HepG2 (cell line): ENCODE results near the gene MARCHF2. TPM values are rescaled to one million over a fixed set of nuclear protein-coding genes. Genes with fewer than 3 reads are reported as not detected.

Experiments used
- ATAC-seq: fragments of 200-7000 bp; cut with Tn5 transposase; 3 replicates; pipeline ENCODE4 v1.9.1; 2020; ENCODE audit warnings: mild to moderate bottlenecking, moderate library complexity
- BruUV-seq: library from RNA; stranded (reverse); fragments of 400-500 nt; replicated peaks from 2 replicates; lab custom pipeline; 2021; lab: Mats Ljungman, UMichigan
- CTCF ChIA-PET: fragments of 300-600 bp; formaldehyde crosslinking; extraction: SDS; loops from one replicate; lab custom pipeline; 2021; ENCODE audit warnings: low total read pairs, inconsistent platforms, low intra/inter-chr PET ratio; lab: Yijun Ruan, JAX
- POLR2A ChIA-PET: fragments of 350-600 bp; sonication (Branson Sonifier 250); formaldehyde crosslinking; loops from one replicate; lab custom pipeline; 2020; ENCODE audit warnings: antibody characterized with exemption, inconsistent platforms; lab: Yijun Ruan, JAX
- DNase-seq: peaks from one replicate; pipeline ENCODE4 v3.0.0-alpha.2; 2015; ENCODE audit warnings: low spot score
- FAIRE-seq: peaks from 3 replicates; lab custom pipeline; 2011; peaks lifted over from hg19 to GRCh38; lab: Jason Lieb, UNC
- H2AFZ ChIP-seq: one replicate; pipeline ENCODE4 v1.6.1; 2011; ENCODE audit warnings: low read length, inconsistent platforms
- H3K27ac ChIP-seq: fragments of 300-600 bp; 3 replicates; pipeline ENCODE4 v1.8.0; 2011; ENCODE audit warnings: mixed run types, mild to moderate bottlenecking, mixed read lengths, low read length, inconsistent platforms; ENCODE audit not compliant: insufficient read depth; ENCODE audit errors: extremely low read length
- H3K27me3 ChIP-seq, 2 experiments: fragments of 200-600 bp in 1 of 2; 2 replicates in 1 of 2; 3 replicates in 1 of 2; pipeline versions ENCODE4 v1.6.0 to v1.8.0; 2011; ENCODE audit warnings: low read length in 2 of 2, mild to moderate bottlenecking in 2 of 2, moderate library complexity in 2 of 2, inconsistent platforms in 1 of 2; ENCODE audit not compliant: insufficient read depth in 2 of 2, control insufficient read depth in 1 of 2
- H3K36me3 ChIP-seq, 2 experiments: fragments of 200-600 bp in 1 of 2; replicated peaks in 1 of 2; 2 replicates in 1 of 2; 3 replicates in 1 of 2; pipeline versions ENCODE4 v1.5.1 to v1.8.0; 2011; ENCODE audit warnings: low read length in 2 of 2, inconsistent platforms in 1 of 2; ENCODE audit not compliant: insufficient read depth in 2 of 2, control insufficient read depth in 1 of 2
- H3K4me1 ChIP-seq: 2 replicates; pipeline ENCODE4 v1.5.1; 2012; ENCODE audit warnings: low read length, inconsistent platforms; ENCODE audit not compliant: insufficient read depth
- H3K4me2 ChIP-seq: 2 replicates; pipeline ENCODE4 v1.6.0; 2011; ENCODE audit warnings: low read depth, low read length, inconsistent platforms
- H3K4me3 ChIP-seq, 3 experiments: fragments of 200-600 bp in 1 of 3; sonication (generic), shearing (Covaris generic) in 1 of 3; replicated peaks in 1 of 3; 2 replicates each; pipeline ENCODE4 v1.5.1; 2011 to 2016; ENCODE audit warnings: low read length in 3 of 3, inconsistent platforms in 2 of 3, low read depth in 2 of 3, mild to moderate bottlenecking in 2 of 3, control low read depth in 1 of 3, mixed read lengths in 1 of 3; ENCODE audit not compliant: insufficient read depth in 1 of 3
- H3K79me2 ChIP-seq: one replicate; pipeline ENCODE4 v1.6.1; 2011; ENCODE audit warnings: low read length, inconsistent platforms; ENCODE audit not compliant: insufficient read depth
- H3K9ac ChIP-seq: 2 replicates; pipeline ENCODE4 v1.6.0; 2011; ENCODE audit warnings: mild to moderate bottlenecking, low read depth, low read length, inconsistent platforms; ENCODE audit not compliant: insufficient read depth
- H3K9me3 ChIP-seq: 2 replicates; pipeline ENCODE4 v1.5.1; 2012; ENCODE audit warnings: mild to moderate bottlenecking, low read length
- H4K20me1 ChIP-seq: 2 replicates; pipeline ENCODE4 v1.6.0; 2011; ENCODE audit warnings: inconsistent platforms, mild to moderate bottlenecking, low read length, moderate library complexity; ENCODE audit not compliant: insufficient read depth
- AGO2 ChIP-seq: fragments of 200-400 bp; formaldehyde crosslinking; optimal IDR thresholded peaks from 2 replicates; pipeline ENCODE3; 2017; ENCODE audit warnings: mild to moderate bottlenecking, low read depth, low read length, moderate library complexity
- BCL3 ChIP-seq: sonication (generic); formaldehyde crosslinking; IDR thresholded peaks from 2 replicates; pipeline ENCODE4 v1.5.1; 2020; ENCODE audit warnings: mild to moderate bottlenecking, missing genetic modification reagents, moderate library complexity
- ELF1 ChIP-seq: sonication (generic); formaldehyde crosslinking; IDR thresholded peaks from 2 replicates; pipeline ENCODE4 v1.4.0; 2020; ENCODE audit warnings: missing genetic modification reagents
- SMYD3 ChIP-seq: sonication (generic); formaldehyde crosslinking; IDR thresholded peaks from 2 replicates; pipeline ENCODE4 v1.8.1; 2023; ENCODE audit warnings: mild to moderate bottlenecking, missing genetic modification reagents
- ZFP1 ChIP-seq: IDR thresholded peaks from 2 replicates; pipeline ENCODE4 v1.6.1; 2016
- ZNF597 ChIP-seq: sonication (generic); formaldehyde crosslinking; IDR thresholded peaks from 2 replicates; pipeline ENCODE4 v1.5.0; 2020; ENCODE audit warnings: missing genetic modification reagents
- WGBS: methylation state at CpG from one replicate; pipeline ENCODE4 v1.1.6; 2017; ENCODE audit warnings: low lambda C conversion rate; 5-methylcytosine and 5-hydroxymethylcytosine counted together
- in situ Hi-C: cut with HindIII; loops from 2 replicates; pipeline ENCODE4 v1.10.0; 2017; ENCODE audit warnings: low pct_unique_long_range_greater_than_20kb; ENCODE audit not compliant: extremely low pct_ligation_motif_present
- intact Hi-C: fragments of 100-400 bp; cut with micrococcal nuclease; formaldehyde crosslinking; loops from one replicate; pipeline ENCODE4 v1.10.0; 2022; ENCODE audit not compliant: unreplicated experiment
- polyA plus RNA-seq, 8 experiments: library from polyadenylated mRNA; depleted of rRNA in 3 of 8; stranded (reverse) in 7 of 8; unstranded in 1 of 8; fragments of >200 nt; fragmentation: Illumina TruSeq in 4 of 8; extraction: Trizol in 4 of 8; gene quantifications; 2 replicates each; pipeline versions ENCODE4 v1.2.1 to v1.2.3, GENCODE V29; 2011 to 2016; ENCODE audit warnings: low read depth in 4 of 8, missing spikeins in 1 of 8, mixed read lengths in 1 of 8; ENCODE audit not compliant: insufficient read depth in 1 of 8
- total RNA-seq, 5 experiments: library from RNA; depleted of rRNA; stranded (reverse); fragments of >200 nt; fragmentation: Illumina TruSeq; extraction: Trizol; gene quantifications; 2 replicates each; pipeline ENCODE4 v1.2.3, GENCODE V29; 2016; ENCODE audit warnings: low read depth in 1 of 5

MARCHF2 gene
- total and polyA plus RNA-seq, 2 of the 13 experiments (the other 11 are each of a cell fraction or from before 2014, with no cell fraction given), result 12.7 to 13.0 TPM

GRCh38 chr19:8397271-8397670, 15.8 kb upstream of the MARCHF2 start (continued):
- no peak for TF ChIP-seq BCL3
- TF ChIP-seq ZFP1 (CRISPR knock-in tag), result no peak
- no peak for TF ChIP-seq ZNF597

DNA sequence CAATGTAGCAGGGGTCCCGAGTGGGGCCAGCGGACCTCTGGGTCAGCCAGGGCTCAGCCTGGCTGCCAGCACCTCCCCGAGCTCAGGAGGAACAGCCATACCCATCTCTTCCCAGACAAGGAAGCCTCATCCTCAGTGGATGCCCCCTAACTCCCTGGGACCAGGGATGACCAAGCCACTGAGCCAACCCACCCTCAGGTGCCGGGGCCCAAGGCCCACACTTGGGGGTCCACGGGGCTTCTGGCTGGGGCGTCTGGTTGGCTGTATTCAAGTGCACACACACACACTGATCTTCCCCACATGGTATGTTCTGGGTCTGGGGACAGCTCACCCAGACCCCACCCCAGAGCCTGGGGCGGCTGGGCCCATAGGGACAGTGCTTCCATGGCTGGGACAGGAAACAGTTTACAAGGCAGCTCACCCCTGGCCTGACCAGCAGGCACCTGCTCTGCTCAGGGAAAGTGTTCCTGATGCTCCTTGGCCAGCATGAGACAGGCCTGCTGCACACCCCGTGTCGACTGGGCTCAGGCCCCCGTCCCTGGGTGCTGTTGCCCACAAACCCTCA, 15.3 kb upstream of the MARCHF2 start:
- Histone ChIP-seq H3K9ac (no peak overlapping the region), H3K4me3 (no peak overlapping the region), H4K20me1 (peaks cover 4% of the 10 kb centered on the region), H3K4me2 (no peak overlapping the region), H3K36me3 (peaks cover 4 to 16% of the 10 kb centered on the region in 2 experiments; a peak in 4 of 5 replicates), H2AFZ (no peak overlapping the region), H3K9me3 (no peaks in the 10 kb centered on the region), H3K4me1 (peaks cover 52% of the 10 kb centered on the region), H3K27me3 (no peaks in the 10 kb centered on the region), H3K79me2 (peaks cover 37% of the 10 kb centered on the region), H3K27ac (no peak overlapping the region)
- intact Hi-C loops, result no loop called here
- ChIA-PET CTCF (interaction anchor here (2.7 kb wide), 1 partner anchor 44 kb away, joined by 35 read pairs; no protein-coding TSS in a partner anchor), POLR2A (no interaction called here)
- BruUV-seq, result no TSS peak
- no peak for TF ChIP-seq SMYD3
- TF ChIP-seq ELF1 (CRISPR knock-in tag), result no peak
- peak; percentile 18 for TF ChIP-seq AGO2
- no peak for FAIRE-seq
- no peak for DNase-seq
- in situ Hi-C loops, result loop anchor here (5.0 kb wide), 1 partner anchor 46 kb away; no protein-coding TSS in a partner anchor
- 90% methylated on average over 2 of the region's 10 CpGs for WGBS
- no peak for ATAC-seq
